H1 (cell line): ENCODE data around the gene GABPB2. TPM values are rescaled to one million over a fixed set of nuclear protein-coding genes. Genes with fewer than 3 reads are reported as not detected.

Experiments
- CTCF ChIA-PET: fragments of 300-600 bp; sonication (Branson Sonifier 250); formaldehyde crosslinking; loops from one replicate; lab custom pipeline; 2021; ENCODE audit not compliant: partially characterized antibody; lab: Charles Lee
- POLR2A ChIA-PET: fragments of 300-600 bp; sonication (Branson Sonifier 250); formaldehyde crosslinking; loops from one replicate; lab custom pipeline; 2021; ENCODE audit warnings: inconsistent platforms; ENCODE audit not compliant: partially characterized antibody; lab: Charles Lee
- DNase-seq, 2 experiments: peaks; one replicate each; pipeline versions ENCODE4 v3.0.0 to v3.0.0-alpha.2; 2010 to 2022; ENCODE audit warnings: low spot score in 2 of 2, low read depth in 1 of 2, mixed read lengths in 1 of 2
- FAIRE-seq: peaks from 2 replicates; lab custom pipeline; 2011; peaks lifted over from hg19 to GRCh38; lab: Jason Lieb, UNC
- H2AFZ ChIP-seq: 2 replicates; pipeline ENCODE4 v1.8.1; 2012; ENCODE audit warnings: low read length, inconsistent platforms
- H2AK5ac ChIP-seq: 2 replicates; pipeline ENCODE4 v1.6.1; 2013; ENCODE audit warnings: low read depth, low read length
- H2BK120ac ChIP-seq: replicated peaks from 2 replicates; pipeline ENCODE3; 2013; ENCODE audit warnings: low read depth, low read length, inconsistent platforms
- H2BK12ac ChIP-seq: 2 replicates; pipeline ENCODE4 v1.6.1; 2013; ENCODE audit warnings: low read depth, low read length
- H2BK15ac ChIP-seq: 2 replicates; pipeline ENCODE4 v1.6.1; 2013; ENCODE audit warnings: low read length
- H2BK20ac ChIP-seq: 2 replicates; pipeline ENCODE4 v1.6.1; 2013; ENCODE audit warnings: low read length
- H2BK5ac ChIP-seq: 2 replicates; pipeline ENCODE4 v1.6.1; 2013; ENCODE audit warnings: low read depth, low read length
- H3K14ac ChIP-seq: 2 replicates; pipeline ENCODE4 v1.6.1; 2013; ENCODE audit warnings: inconsistent platforms; ENCODE audit not compliant: insufficient read length
- H3K18ac ChIP-seq: 2 replicates; pipeline ENCODE4 v1.6.1; 2013; ENCODE audit warnings: low read length; ENCODE audit errors: extremely low read depth
- H3K23ac ChIP-seq: 2 replicates; pipeline ENCODE4 v1.6.1; 2013; ENCODE audit warnings: inconsistent platforms; ENCODE audit not compliant: insufficient read length
- H3K23me2 ChIP-seq: 2 replicates; pipeline ENCODE4 v1.6.1; 2013; ENCODE audit warnings: low read depth, low read length
- H3K27ac ChIP-seq: 2 replicates; pipeline ENCODE4 v1.6.1; 2011; ENCODE audit warnings: low read depth, low read length, inconsistent platforms
- H3K27me3 ChIP-seq, 4 experiments: replicated peaks in 1 of 4; 1 replicate in 1 of 4; 2 replicates in 3 of 4; pipeline versions ENCODE4 v1.6.1 to v1.8.1; 2011 to 2013; ENCODE audit warnings: low read length in 3 of 4, mild to moderate bottlenecking in 3 of 4, inconsistent platforms in 2 of 4, mixed read lengths in 2 of 4, moderate library complexity in 1 of 4; ENCODE audit not compliant: control insufficient read depth in 3 of 4, insufficient read depth in 3 of 4; ENCODE audit errors: extremely low read depth in 1 of 4
- H3K36me3 ChIP-seq, 4 experiments: 2 replicates each; pipeline versions ENCODE4 v1.6.1 to v1.8.1; 2011 to 2013; ENCODE audit warnings: mild to moderate bottlenecking in 4 of 4, low read length in 3 of 4, moderate library complexity in 2 of 4, control low read depth in 1 of 4, inconsistent platforms in 1 of 4; ENCODE audit not compliant: insufficient read depth in 4 of 4, control insufficient read depth in 2 of 4
- H3K4ac ChIP-seq: replicated peaks from 2 replicates; pipeline ENCODE3; 2013; ENCODE audit warnings: low read length, low read depth, mixed read lengths, inconsistent platforms; ENCODE audit not compliant: insufficient read length
- H3K4me1 ChIP-seq, 4 experiments: replicated peaks in 1 of 4; 1 replicate in 1 of 4; 2 replicates in 3 of 4; pipeline versions ENCODE4 v1.6.1 to v1.8.1; 2011 to 2013; ENCODE audit warnings: low read length in 3 of 4, inconsistent platforms in 2 of 4, mixed read lengths in 1 of 4; ENCODE audit not compliant: insufficient read depth in 4 of 4, control insufficient read depth in 3 of 4
- H3K4me2 ChIP-seq, 2 experiments: 2 replicates each; pipeline versions ENCODE4 v1.6.1 to v1.8.1; 2011 to 2013; ENCODE audit warnings: low read depth in 2 of 2, low read length in 2 of 2, control low read depth in 1 of 2, inconsistent platforms in 1 of 2, mild to moderate bottlenecking in 1 of 2; ENCODE audit not compliant: insufficient read depth in 1 of 2
- H3K4me3 ChIP-seq, 4 experiments: fragments of 200-600, 300-600 bp in 1 of 4; sonication (generic), shearing (Covaris generic), sonication (Bioruptor Twin) in 1 of 4; 2 replicates each; pipeline versions ENCODE4 v1.5.1 to v1.8.1; 2011 to 2016; ENCODE audit warnings: low read length in 4 of 4, low read depth in 3 of 4, control low read depth in 2 of 4, inconsistent platforms in 2 of 4, mild to moderate bottlenecking in 2 of 4, mixed read lengths in 1 of 4, moderate library complexity in 1 of 4; ENCODE audit not compliant: insufficient read depth in 2 of 4; ENCODE audit errors: extremely low read depth in 1 of 4
- H3K56ac ChIP-seq: replicated peaks from 2 replicates; pipeline ENCODE3; 2013; ENCODE audit warnings: low read depth, mild to moderate bottlenecking, mixed read lengths, low read length, inconsistent platforms; ENCODE audit not compliant: insufficient read length
- H3K79me1 ChIP-seq: 2 replicates; pipeline ENCODE4 v1.6.1; 2013; ENCODE audit warnings: low read depth, low read length, control low read depth
- H3K79me2 ChIP-seq, 2 experiments: 2 replicates each; pipeline versions ENCODE4 v1.6.1 to v1.8.1; 2012 to 2013; ENCODE audit warnings: low read length in 2 of 2, mild to moderate bottlenecking in 2 of 2, inconsistent platforms in 1 of 2; ENCODE audit not compliant: insufficient read depth in 2 of 2, control insufficient read depth in 1 of 2
- H3K9ac ChIP-seq, 4 experiments: replicated peaks in 1 of 4; 1 replicate in 1 of 4; 2 replicates in 3 of 4; pipeline versions ENCODE4 v1.6.1 to v1.8.1; 2011 to 2013; ENCODE audit warnings: low read depth in 3 of 4, low read length in 3 of 4, control low read depth in 2 of 4, mild to moderate bottlenecking in 2 of 4, moderate library complexity in 2 of 4, inconsistent platforms in 1 of 4; ENCODE audit errors: extremely low read depth in 1 of 4
- H3K9me3 ChIP-seq, 2 experiments: 2 replicates each; pipeline versions ENCODE4 v1.6.1 to v1.8.1; 2012 to 2013; ENCODE audit warnings: mild to moderate bottlenecking in 2 of 2, moderate library complexity in 2 of 2, control low read depth in 1 of 2, inconsistent platforms in 1 of 2, low read depth in 1 of 2, low read length in 1 of 2, mixed read lengths in 1 of 2; ENCODE audit not compliant: insufficient read depth in 2 of 2
- H4K20me1 ChIP-seq, 2 experiments: replicated peaks in 1 of 2; 2 replicates each; pipeline versions ENCODE3 to v1.8.1; 2011 to 2013; ENCODE audit warnings: inconsistent platforms in 2 of 2, low read length in 2 of 2, mild to moderate bottlenecking in 1 of 2; ENCODE audit not compliant: insufficient read depth in 2 of 2, control insufficient read depth in 1 of 2
- H4K5ac ChIP-seq: 2 replicates; pipeline ENCODE4 v1.6.1; 2013; ENCODE audit warnings: low read length, low read depth, mixed read lengths, inconsistent platforms; ENCODE audit not compliant: insufficient read length
- H4K8ac ChIP-seq: 2 replicates; pipeline ENCODE4 v1.8.0; 2013; ENCODE audit warnings: mild to moderate bottlenecking, moderate library complexity, low read length, inconsistent platforms; ENCODE audit not compliant: insufficient read depth; ENCODE audit errors: extremely low read depth
- H4K91ac ChIP-seq: replicated peaks from 2 replicates; pipeline ENCODE3; 2013; ENCODE audit warnings: low read length, mixed read lengths, inconsistent platforms; ENCODE audit not compliant: insufficient read length
- ATF3 ChIP-seq: IDR thresholded peaks from 2 replicates; pipeline ENCODE4 v1.6.1; 2011; ENCODE audit warnings: low read depth, mild to moderate bottlenecking, low read length; ENCODE audit not compliant: insufficient read depth
- CBX5 ChIP-seq: fragments of 300-800, 300-1000 bp; sonication (generic); IDR thresholded peaks from 2 replicates; pipeline ENCODE4 v1.7.1; 2016; ENCODE audit warnings: antibody characterized with exemption, low read length, low read depth
- CHD1 ChIP-seq: IDR thresholded peaks from 2 replicates; pipeline ENCODE4 v1.6.1; 2012; ENCODE audit warnings: low read depth, low read length, improper control_type of control experiment
- CTBP2 ChIP-seq: IDR thresholded peaks from 2 replicates; pipeline ENCODE4 v1.7.0; 2011; ENCODE audit warnings: borderline replicate concordance, mild to moderate bottlenecking, moderate library complexity, mixed read lengths, low read length; ENCODE audit not compliant: insufficient read depth, insufficient read length
- GTF2F1 ChIP-seq: IDR thresholded peaks from 2 replicates; pipeline ENCODE4 v1.6.1; 2012; ENCODE audit warnings: low read depth, low read length, improper control_type of control experiment, borderline replicate concordance
- KDM4A ChIP-seq: IDR thresholded peaks from one replicate; pipeline ENCODE4 v1.7.1; 2012; ENCODE audit warnings: low read depth, mild to moderate bottlenecking, moderate library complexity, low read length, inconsistent platforms; ENCODE audit not compliant: severe bottlenecking
- RNF2 ChIP-seq: fragments of 200-900, 300-1000 bp; sonication (generic); IDR thresholded peaks from 2 replicates; pipeline ENCODE4 v1.7.1; 2016; ENCODE audit warnings: borderline replicate concordance, low read depth, mild to moderate bottlenecking, antibody characterized with exemption, low read length; ENCODE audit not compliant: poor library complexity, severe bottlenecking; ENCODE audit errors: missing control alignments
- SIX5 ChIP-seq: IDR thresholded peaks from 2 replicates; pipeline ENCODE4 v1.6.1; 2011; ENCODE audit warnings: mild to moderate bottlenecking, low read depth, low read length
- SP2 ChIP-seq: IDR thresholded peaks from 2 replicates; pipeline ENCODE4 v1.6.1; 2012; ENCODE audit warnings: mild to moderate bottlenecking, low read length, inconsistent platforms
- SUZ12 ChIP-seq: fragments of 200-600 bp; sonication (generic); IDR thresholded peaks from 2 replicates; pipeline ENCODE4 v1.6.1; 2012; ENCODE audit warnings: mild to moderate bottlenecking, inconsistent platforms, low read length, moderate library complexity, mixed read lengths
- TAF1 ChIP-seq: IDR thresholded peaks from 2 replicates; pipeline ENCODE4 v1.6.1; 2011; ENCODE audit warnings: mild to moderate bottlenecking, low read depth, low read length
- WGBS, 2 experiments: shearing (Covaris generic) in 1 of 2; methylation state at CpG; one replicate each; pipeline versions ENCODE4 v1.1.6 to v1.1.7; 2013 to 2015; ENCODE audit warnings: low lambda C conversion rate in 2 of 2, mixed read lengths in 2 of 2, inconsistent platforms in 1 of 2, low coverage in 1 of 2, missing lambda C conversion rate in 1 of 2; ENCODE audit not compliant: insufficient replicate concordance in 2 of 2, insufficient coverage in 1 of 2, insufficient read length in 1 of 2; ENCODE audit errors: extremely low coverage in 1 of 2, missing lambda C conversion rate in 1 of 2; 5-methylcytosine and 5-hydroxymethylcytosine counted together
- polyA plus RNA-seq, 7 experiments: library from polyadenylated mRNA; depleted of rRNA in 3 of 7; stranded (reverse) in 5 of 7; unstranded in 2 of 7; fragments of >200 nt in 5 of 7; fragments of 200-250 nt in 2 of 7; gene quantifications; 1 replicate in 5 of 7; 2 replicates in 1 of 7; 4 replicates in 1 of 7; pipeline versions ENCODE4 v1.2.1 to v1.2.3, GENCODE V29; 2011 to 2013; ENCODE audit warnings: missing spikeins in 2 of 7, mixed read lengths in 2 of 7
- total RNA-seq: library from RNA; stranded (reverse); fragmentation: NEBNext Ultra II Directional; extraction: Animal tissue kit (Norgen Biotek cat#: 25700); gene quantifications from 2 replicates; pipeline ENCODE4 v1.2.1, GENCODE V29; 2021

The GABPB2 gene
- total and polyA plus RNA-seq, 2 of the 8 experiments (the other 6 are each of a cell fraction or from before 2014, with no cell fraction given): 1.8 to 2.4 TPM

GRCh38 chr1:151131701-151132334, 61.3 kb downstream of the GABPB2 start:
- Histone ChIP-seq H3K4ac (peak overlapping the region; percentile 58), H2AFZ (peak overlapping the region; percentile 35; the same call in 1 of the 2 replicates), H4K5ac (no peak overlapping the region), H2BK12ac (no peak overlapping the region; the same call in 1 of the 2 replicates), H3K4me2 (peak overlapping the region; percentile 84 to 90), H3K4me1 (peaks cover 0 to 12% (median 8%) of the 10 kb centered on the region in 4 experiments; a peak in 5 of 7 replicates), H3K79me2 (no peaks in the 10 kb centered on the region), H3K23me2 (peaks cover 15% of the 10 kb centered on the region), H2BK20ac (no peak overlapping the region), H2BK15ac (no peak overlapping the region), H3K9me3 (no peaks in the 10 kb centered on the region), H2BK120ac (no peak overlapping the region), H3K23ac (no peak overlapping the region), H3K18ac (no peak overlapping the region; the same call in 1 of the 2 replicates), H3K9ac (peak overlapping the region in 2 of 4 experiments; percentile 26 to 29; a peak in 2 of 7 replicates), H3K79me1 (no peaks in the 10 kb centered on the region), H3K56ac (peak overlapping the region; percentile 71), H3K36me3 (peaks cover 0 to 6% (median 2%) of the 10 kb centered on the region in 4 experiments; a peak in 2 of 8 replicates), H2BK5ac (no peak overlapping the region), H4K8ac (peak overlapping the region; percentile 57), H4K20me1 (peaks cover 0 to 4% of the 10 kb centered on the region in 2 experiments), H3K27me3 (peaks cover 0 to 28% (median 20%) of the 10 kb centered on the region in 4 experiments; a peak in 5 of 7 replicates), H3K14ac (no peak overlapping the region), H3K4me3 (peak overlapping the region; percentile 36 to 64 (median 44)), H2AK5ac (no peak overlapping the region), H4K91ac (no peak overlapping the region), H3K27ac (no peak overlapping the region)
- WGBS, 2 experiments: 3% methylated on average over 33 of the region's 39 CpGs; no CpG with 5 or more reads in 1 of the 2 experiments
- peak in 1 of 2 experiments; percentile 76 for DNase-seq
- no peak for FAIRE-seq
- CTCF ChIA-PET: interaction anchor here (0.5 to 7.9 kb wide), 13 partner anchors 9 to 510 kb away, joined by 3 to 94 read pairs (median 5); partner anchors contain the start of genes GABPB2, SCNM1 and TNFAIP8L2
- POLR2A ChIA-PET: interaction anchor here (0.6 to 9.8 kb wide), 16 partner anchors 9 to 158 kb away, joined by 3 to 124 read pairs (median 4); partner anchors contain the start of genes CERS2, LYSMD1, PSMD4 and SCNM1
- TF ChIP-seq GTF2F1 (no peak), CHD1 (no peak), SIX5 (no peak), ATF3 (no peak), SUZ12 (peak; percentile 52), TAF1 (no peak), CBX5 (no peak), SP2 (no peak), RNF2 (no peak), CTBP2 (no peak), KDM4A (peak; percentile 64)
